ENCODE results near the gene ZDHHC14.

ZDHHC14 gene

GRCh38 chr6:157668009-157668401, 287.0 kb downstream of the ZDHHC14 start:
- no peak for DNase-seq (ENCODE audit: low read depth in 3 of 3)

DNA sequence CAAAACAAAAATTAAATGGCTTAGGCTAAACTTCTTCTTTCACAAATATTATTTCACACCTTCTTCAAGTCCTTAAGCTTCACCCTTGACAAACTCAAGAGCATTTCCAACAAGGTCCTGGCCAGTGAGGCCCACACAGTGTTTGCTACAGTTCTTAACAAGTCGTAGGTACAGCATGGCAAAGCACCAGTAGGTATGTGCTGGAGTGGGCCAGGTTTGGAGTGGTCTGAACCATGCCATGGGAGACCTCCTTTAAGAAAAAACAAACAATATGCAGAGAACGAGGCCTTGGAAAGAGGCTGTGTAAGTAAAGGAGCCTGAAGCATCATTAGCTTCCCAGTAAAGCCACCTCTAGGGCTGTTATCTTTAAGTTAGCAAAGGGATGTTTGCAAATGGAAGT, 287.7 kb downstream of the ZDHHC14 start:
- no peak for DNase-seq (ENCODE audit: low read depth in 3 of 3)

- DNase-seq (ENCODE audit: low read depth in 3 of 3), result no peak
Measured at GRCh38 chr6:157669323-157669722, 288.3 kb downstream of the ZDHHC14 start.

DNA sequence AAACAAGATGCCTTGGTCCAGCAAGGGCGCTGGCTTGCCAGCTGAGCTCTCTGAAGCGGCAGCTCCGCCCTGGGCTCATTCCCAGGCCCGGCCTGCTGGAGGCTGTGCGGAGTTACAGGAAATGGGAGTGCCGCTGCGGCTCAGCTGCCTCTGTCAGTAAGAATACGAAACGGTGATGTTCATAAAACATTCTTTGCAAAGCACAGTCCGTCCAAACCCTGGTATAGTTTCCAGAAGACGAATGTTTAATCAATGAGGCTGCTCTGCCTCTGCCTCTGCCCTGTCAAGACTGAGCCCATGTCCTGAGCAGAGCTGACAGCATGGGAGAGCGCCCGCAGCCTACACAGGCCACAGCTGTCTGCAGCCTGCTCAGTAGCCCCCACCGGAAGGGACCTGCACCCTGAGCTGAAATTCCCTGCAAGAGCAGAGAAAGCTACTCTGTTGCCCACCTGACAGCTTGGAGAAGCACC, 288.8 kb downstream of the ZDHHC14 start:
- no peak for DNase-seq (ENCODE audit: low read depth in 3 of 3)

GRCh38 chr6:157670466-157671186, 289.6 kb downstream of the ZDHHC14 start:
- DNase-seq (ENCODE audit: low read depth in 3 of 3), result no peak

- no peak for DNase-seq (ENCODE audit: low read depth in 3 of 3)
Measured at GRCh38 chr6:157672726-157673412, 291.9 kb downstream of the ZDHHC14 start.

DNA sequence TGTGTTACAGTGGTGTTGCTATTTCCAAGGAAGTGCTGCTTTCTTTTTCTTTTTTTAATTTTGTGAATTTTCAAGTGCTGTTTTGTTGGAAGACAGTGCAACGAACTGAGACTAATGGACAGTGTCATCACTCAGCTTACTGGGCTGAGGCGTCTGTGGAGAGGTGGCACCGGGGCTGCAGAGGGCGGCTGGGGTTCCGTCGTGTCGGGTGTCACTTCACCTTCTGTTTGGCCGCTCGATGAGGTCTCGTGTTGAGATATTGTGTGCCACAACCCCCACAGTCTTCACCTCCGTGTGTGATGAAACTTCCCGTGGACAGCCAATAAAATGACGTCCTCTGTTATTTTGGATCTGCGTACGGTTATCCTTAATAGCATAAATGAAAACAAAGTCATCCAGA, 292.6 kb downstream of the ZDHHC14 start:
- DNase-seq (ENCODE audit: low read depth in 3 of 3), result no peak

DNA sequence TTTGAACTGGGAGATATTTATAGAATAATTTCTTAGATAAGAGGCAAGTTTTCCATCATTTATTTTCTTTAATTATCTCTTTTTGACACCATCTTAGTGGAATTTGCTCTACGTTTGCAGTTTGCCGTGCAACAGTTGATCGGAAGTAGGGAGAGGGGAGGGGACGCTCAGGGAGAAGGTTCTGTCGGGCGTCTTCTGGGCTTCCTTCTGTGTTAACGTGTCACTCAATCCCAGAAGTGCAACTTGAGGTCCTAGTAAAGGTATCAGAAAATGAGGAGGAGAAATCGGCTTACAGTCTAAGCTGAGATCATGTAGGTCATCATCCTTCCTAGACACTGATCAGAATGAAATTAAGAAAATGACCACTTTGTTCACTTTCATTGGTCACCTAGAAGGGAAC, 293.1 kb downstream of the ZDHHC14 start:
- no peak for DNase-seq (ENCODE audit: low read depth in 3 of 3)

DNA sequence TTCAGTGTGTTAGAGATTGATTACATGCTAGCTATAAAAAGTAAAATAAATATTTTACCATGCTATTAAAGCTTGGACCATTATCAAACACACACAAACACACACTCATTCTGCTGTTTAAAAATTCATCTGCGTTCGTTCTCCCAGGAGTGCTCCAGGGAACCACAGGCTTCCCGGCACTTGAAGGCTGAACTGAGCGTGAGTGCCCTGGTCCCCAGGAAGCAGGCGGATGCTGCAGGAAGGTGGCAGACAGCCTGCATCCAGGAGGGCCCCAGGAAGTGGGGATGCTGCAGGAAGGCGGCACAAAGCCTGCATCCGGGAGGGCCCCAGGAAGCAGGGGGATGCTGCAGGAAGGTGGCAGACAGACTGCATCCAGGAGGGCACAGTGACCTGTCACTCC, 294.8 kb downstream of the ZDHHC14 start:
- no peak for DNase-seq (ENCODE audit: low read depth in 3 of 3)

DNA sequence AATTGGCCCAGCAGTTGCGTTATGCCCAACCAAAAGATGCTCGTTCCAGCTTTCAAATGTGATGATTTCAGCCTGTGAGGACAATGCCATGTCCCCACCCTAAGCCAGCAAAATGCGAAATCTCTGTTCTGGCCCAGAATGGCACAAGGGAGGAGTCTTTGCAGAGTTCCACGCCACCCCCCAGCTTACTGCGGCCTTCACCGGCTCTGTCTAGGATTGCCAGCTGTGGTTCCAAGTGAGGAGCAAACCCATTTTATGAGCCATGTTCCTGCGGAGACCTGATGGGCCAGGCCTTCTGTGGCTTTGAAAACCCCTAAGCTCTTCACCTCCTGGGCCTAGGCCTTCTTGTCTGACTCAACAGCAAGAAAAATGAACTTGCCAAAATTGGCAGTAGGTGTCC, 295.3 kb downstream of the ZDHHC14 start:
- DNase-seq (ENCODE audit: low read depth in 3 of 3), result no peak

- DNase-seq (ENCODE audit: low read depth in 3 of 3), result no peak
Measured at GRCh38 chr6:157677235-157677634, 296.2 kb downstream of the ZDHHC14 start.

DNA sequence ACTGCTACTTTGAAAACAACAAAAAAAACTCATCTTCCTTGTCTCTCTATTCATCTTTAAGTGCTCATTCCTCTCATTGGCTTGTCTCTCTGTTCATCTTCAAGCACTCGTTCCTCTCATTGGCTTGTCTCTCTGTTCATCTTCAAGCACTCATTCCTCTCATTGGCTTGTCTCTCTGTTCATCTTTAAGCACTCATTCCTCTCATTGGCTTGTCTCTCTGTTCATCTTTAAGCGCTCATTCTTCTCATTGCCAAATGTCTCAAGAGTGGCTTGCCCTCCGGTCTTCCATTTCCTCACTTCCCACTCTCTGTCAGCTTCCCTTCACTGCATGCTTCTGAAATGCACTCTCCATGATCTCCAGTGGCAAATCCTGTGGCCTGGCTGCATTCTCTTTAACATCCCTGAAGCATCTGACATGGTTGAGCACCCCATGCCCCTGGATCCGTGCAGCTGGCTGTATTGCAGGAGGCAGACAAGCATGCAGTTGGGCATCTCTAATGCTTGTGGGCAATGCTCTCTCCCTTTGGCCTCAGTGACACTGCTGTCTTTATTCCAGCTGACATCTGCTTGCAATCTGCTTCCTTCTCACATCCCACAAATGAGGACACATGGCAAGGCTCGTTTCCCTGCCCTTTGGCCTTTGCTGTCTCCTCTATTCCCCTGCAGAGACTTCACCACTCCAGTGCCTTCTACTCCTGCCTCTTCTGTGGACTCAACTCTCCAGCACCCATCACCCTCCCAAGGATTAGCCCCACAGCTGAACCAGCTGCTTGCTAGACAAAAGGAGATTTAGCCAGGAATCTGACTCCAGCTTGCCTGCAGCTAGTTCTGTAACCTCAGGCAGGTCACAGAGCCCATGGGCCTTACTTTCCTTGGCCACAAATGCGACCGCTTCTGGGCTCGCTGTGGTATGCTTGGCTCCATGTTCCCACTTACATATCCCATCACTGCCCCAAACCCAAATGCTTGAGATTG, 298.9 kb downstream of the ZDHHC14 start:
- DNase-seq (ENCODE audit: low read depth in 3 of 3), result no peak

- DNase-seq (ENCODE audit: low read depth in 3 of 3), result no peak
Measured at GRCh38 chr6:157681041-157681650, 300.2 kb downstream of the ZDHHC14 start.

GRCh38 chr6:157682856-157683481, 302.0 kb downstream of the ZDHHC14 start:
- DNase-seq (ENCODE audit: low read depth in 3 of 3), result no peak

DNA sequence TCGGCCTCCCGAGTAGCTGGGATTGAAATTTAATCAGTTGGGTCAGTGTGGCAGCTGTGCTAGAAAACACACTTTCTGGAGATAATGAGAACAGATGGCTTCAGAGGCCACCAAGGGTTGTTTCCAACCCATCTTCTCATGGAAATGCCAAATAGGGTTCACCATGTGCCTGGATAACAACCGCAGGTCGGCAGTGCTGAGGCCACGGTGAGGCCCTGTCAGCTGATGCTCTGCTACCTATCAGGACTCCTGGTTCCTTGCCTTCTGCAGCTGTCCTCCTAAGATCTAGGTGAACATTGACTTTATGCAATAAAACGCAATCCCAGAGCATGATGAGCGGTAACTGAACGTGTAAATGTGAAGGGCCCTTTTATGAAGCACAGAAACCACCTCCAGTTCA, 302.7 kb downstream of the ZDHHC14 start:
- DNase-seq (ENCODE audit: low read depth in 3 of 3), result no peak

- no peak for DNase-seq (ENCODE audit: low read depth in 3 of 3)
Measured at GRCh38 chr6:157684620-157685299, 303.8 kb downstream of the ZDHHC14 start.

- no peak for DNase-seq (ENCODE audit: low read depth in 3 of 3)
Measured at GRCh38 chr6:157685596-157686280, 304.7 kb downstream of the ZDHHC14 start.

DNA sequence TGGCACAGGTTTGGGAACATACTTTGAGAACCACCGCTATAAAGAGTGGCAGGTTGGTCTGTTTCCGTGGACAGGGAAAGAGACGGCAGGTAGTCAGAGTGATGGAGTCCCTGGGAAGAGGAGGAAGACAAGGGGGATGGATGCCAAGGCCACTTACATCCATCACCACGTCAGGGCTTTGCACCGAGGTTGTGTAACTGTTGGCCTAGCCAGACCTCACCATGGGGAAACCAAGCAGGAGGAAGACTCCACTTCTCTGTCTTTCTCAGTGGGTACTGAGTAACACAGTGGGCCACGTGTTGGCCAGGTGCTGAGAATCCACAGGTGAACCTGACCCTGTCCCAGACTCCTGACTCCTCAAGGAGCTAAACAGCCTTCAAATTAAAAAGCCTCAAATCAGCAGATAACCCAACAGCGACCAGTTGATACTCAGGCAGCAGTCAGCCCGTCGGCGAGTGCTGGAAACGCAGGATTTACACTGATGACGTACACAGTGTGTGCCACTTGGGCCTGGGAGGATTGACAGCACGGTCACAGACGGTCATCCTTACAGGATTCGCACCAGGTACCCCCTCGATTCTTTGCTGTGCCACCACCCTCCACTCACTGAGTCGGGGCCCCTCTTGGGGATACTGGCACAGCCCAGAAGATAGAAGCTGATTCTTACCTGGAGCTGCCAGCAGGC, 307.4 kb downstream of the ZDHHC14 start:
- DNase-seq (ENCODE audit: low read depth in 3 of 3), result no peak

DNA sequence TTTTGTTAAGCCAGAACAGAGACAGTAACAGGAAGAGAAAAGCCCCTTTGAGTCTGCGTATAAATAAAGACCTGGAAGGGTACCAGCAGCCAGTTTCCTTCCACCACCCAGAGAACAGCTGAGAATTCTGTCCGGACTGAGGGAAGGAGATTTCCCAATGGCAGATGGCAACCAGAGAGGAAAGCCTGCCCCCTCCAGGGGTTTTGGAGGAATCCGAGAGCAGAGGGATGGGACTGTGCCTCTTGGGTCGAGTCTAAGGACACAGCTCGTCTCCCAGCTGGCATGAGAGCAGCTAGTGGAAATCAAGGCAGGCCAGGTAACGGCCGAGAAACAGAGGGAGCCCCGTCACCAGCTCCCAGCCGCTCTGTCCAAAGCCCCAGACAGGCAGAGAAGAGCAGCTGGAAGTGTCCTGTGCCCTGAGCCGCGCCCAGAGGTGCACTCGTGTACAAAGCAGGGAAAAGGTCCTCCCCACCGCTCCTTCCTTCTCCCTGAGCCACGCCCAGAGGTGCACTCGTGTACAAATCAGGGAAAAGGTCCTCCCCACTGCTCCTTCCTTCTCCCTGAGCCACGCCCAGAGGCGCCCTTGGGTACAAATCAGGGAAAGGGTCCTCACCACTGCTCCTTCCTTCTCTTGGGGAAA, 308.1 kb downstream of the ZDHHC14 start:
- no peak for DNase-seq (ENCODE audit: low read depth in 3 of 3)

All from stimulated activated CD4-positive, alpha-beta T cell treated with anti-CD3 and anti-CD28 coated beads, TNF-alpha, amount 100 ng/mL, for 4 hours (primary cell).